Amygdala (tissue), 56 donors: ENCODE results near the gene PXT1.

ENCODE experiments used
- DNase-seq, 56 donors: peaks; one replicate each; lab custom pipeline; 2025; lab: John Stamatoyannopoulos, UW

Gene PXT1

GRCh38 chr6:36392621-36393020 is 50.0 kb downstream of the PXT1 start:
- no peak for DNase-seq

- no peak for DNase-seq
These were observed 53.3 kb downstream of the PXT1 start for GRCh38 chr6:36389353-36389752.

- DNase-seq: no peak
These were observed 55.0 kb downstream of the PXT1 start, which contains the start of gene ETV7 for GRCh38 chr6:36387440-36388303. TSS of gene ETV7 (minus strand) at chr6:36387669. CDS start at chr6:36387541, 128 bp downstream.

GRCh38 chr6:36386495-36387439 is 55.9 kb downstream of the PXT1 start:
- peak in 8 of 56 donors; percentile 2 to 47 (median 10) for DNase-seq

- no peak for DNase-seq
These were observed 58.6 kb downstream of the PXT1 start for GRCh38 chr6:36384095-36384494.

- DNase-seq: no peak
These were observed 59.0 kb downstream of the PXT1 start for GRCh38 chr6:36383606-36384005.

GRCh38 chr6:36382976-36383375 is 59.7 kb downstream of the PXT1 start:
- DNase-seq: no peak

GRCh38 chr6:36381502-36382389 is 60.9 kb downstream of the PXT1 start:
- DNase-seq: no peak

GRCh38 chr6:36380166-36380565 is 62.5 kb downstream of the PXT1 start:
- no peak for DNase-seq

- DNase-seq: no peak
These were observed 63.7 kb downstream of the PXT1 start for GRCh38 chr6:36378936-36379335.

GRCh38 chr6:36378243-36378920 is 64.3 kb downstream of the PXT1 start:
- DNase-seq: no peak

- DNase-seq: peak in 1 of 56 donors; percentile 8
These were observed 65.1 kb downstream of the PXT1 start for GRCh38 chr6:36377594-36377993.

GRCh38 chr6:36376742-36377141 is 65.9 kb downstream of the PXT1 start:
- no peak for DNase-seq

- no peak for DNase-seq
These were observed 66.5 kb downstream of the PXT1 start for GRCh38 chr6:36376183-36376582.

- DNase-seq: no peak
These were observed 67.0 kb downstream of the PXT1 start for GRCh38 chr6:36375644-36376155.

GRCh38 chr6:36374972-36375371 is 67.7 kb downstream of the PXT1 start:
- DNase-seq: no peak

GRCh38 chr6:36374194-36374593 is 68.5 kb downstream of the PXT1 start:
- no peak for DNase-seq

- DNase-seq: no peak
These were observed 69.2 kb downstream of the PXT1 start for GRCh38 chr6:36373368-36374019.

GRCh38 chr6:36372088-36372487 is 70.6 kb downstream of the PXT1 start:
- DNase-seq: no peak
